Spleen (tissue), 7 donors: ENCODE data around the gene FRMD4A.

ENCODE experiments used
- POLR2A ChIP-seq, 3 donors: fragments of 450-650 bp; IDR thresholded peaks; one replicate each; pipeline ENCODE4 v1.5.1; 2017; ENCODE audit warnings: antibody characterized with exemption in 3 of 3, mild to moderate bottlenecking in 1 of 3
- POLR2AphosphoS5 ChIP-seq, 3 donors: sonication (generic); formaldehyde crosslinking; IDR thresholded peaks; one replicate each; pipeline ENCODE4 v1.5.1; 2017; ENCODE audit warnings: antibody characterized with exemption in 3 of 3
- TF ChIP-seq, protein P1 (sequence below), 11 experiments: fragments of 200-600 bp in 7 of 11; fragments of 450-650 bp in 4 of 11; sonication (generic) in 4 of 11; IDR thresholded peaks in 8 of 11; conservative IDR thresholded peaks in 3 of 11; 1 replicate in 7 of 11; 2 replicates in 4 of 11; pipeline versions ENCODE4 v1.4.0 to v1.8.0; 2016 to 2021; ENCODE audit warnings: antibody characterized with exemption in 11 of 11, inconsistent platforms in 4 of 11, mild to moderate bottlenecking in 1 of 11
- donor health status: DM: no; HTN: no; CAD: no; lungs with moderate emphysema.
- donor health status: DM: no; HTN: no; CAD: no.
- donor health status: DM: no; HTN: no; CAD: no.

GRCh38 chr10:13612654-13613373 is 717.9 kb downstream of the FRMD4A start:
- TF ChIP-seq, protein P1, sequence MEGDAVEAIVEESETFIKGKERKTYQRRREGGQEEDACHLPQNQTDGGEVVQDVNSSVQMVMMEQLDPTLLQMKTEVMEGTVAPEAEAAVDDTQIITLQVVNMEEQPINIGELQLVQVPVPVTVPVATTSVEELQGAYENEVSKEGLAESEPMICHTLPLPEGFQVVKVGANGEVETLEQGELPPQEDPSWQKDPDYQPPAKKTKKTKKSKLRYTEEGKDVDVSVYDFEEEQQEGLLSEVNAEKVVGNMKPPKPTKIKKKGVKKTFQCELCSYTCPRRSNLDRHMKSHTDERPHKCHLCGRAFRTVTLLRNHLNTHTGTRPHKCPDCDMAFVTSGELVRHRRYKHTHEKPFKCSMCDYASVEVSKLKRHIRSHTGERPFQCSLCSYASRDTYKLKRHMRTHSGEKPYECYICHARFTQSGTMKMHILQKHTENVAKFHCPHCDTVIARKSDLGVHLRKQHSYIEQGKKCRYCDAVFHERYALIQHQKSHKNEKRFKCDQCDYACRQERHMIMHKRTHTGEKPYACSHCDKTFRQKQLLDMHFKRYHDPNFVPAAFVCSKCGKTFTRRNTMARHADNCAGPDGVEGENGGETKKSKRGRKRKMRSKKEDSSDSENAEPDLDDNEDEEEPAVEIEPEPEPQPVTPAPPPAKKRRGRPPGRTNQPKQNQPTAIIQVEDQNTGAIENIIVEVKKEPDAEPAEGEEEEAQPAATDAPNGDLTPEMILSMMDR (IDR thresholded peaks at IDR 0.05 in 8 of 11, conservative IDR thresholded peaks at IDR 0.05 in 3 of 11) = no peak
- TF ChIP-seq POLR2AphosphoS5 (IDR thresholded peaks at IDR 0.05) = no peak
- TF ChIP-seq POLR2A (IDR thresholded peaks at IDR 0.05) = no peak
